AG04450 (cell line): ENCODE data around the gene UBE2J2. TPM values are rescaled to one million over a fixed set of nuclear protein-coding genes. Genes with fewer than 3 reads are reported as not detected.

Experiments
- CTCF ChIA-PET: fragments of 300-600, 350-600 bp; formaldehyde crosslinking; extraction: SDS; loops from one replicate; lab custom pipeline; 2022; ENCODE audit warnings: antibody characterized with exemption, inconsistent platforms; lab: Charles Lee
- POLR2A ChIA-PET: fragments of 350-600 bp; formaldehyde crosslinking; extraction: SDS; loops from one replicate; lab custom pipeline; 2021; ENCODE audit warnings: antibody characterized with exemption, inconsistent platforms; lab: Yijun Ruan, JAX
- DNase-seq: peaks from one replicate; pipeline ENCODE4 v3.0.0-alpha.2; 2011; ENCODE audit warnings: low read depth, low spot score
- H3K27ac ChIP-seq: one replicate; pipeline ENCODE4 v1.5.1; 2012; ENCODE audit warnings: low read depth, low read length, control low read depth
- H3K27me3 ChIP-seq: one replicate; pipeline ENCODE4 v1.6.0; 2012; ENCODE audit warnings: low read length; ENCODE audit not compliant: control insufficient read depth, insufficient read depth
- H3K4me3 ChIP-seq: 2 replicates; pipeline ENCODE4 v1.5.1; 2011; ENCODE audit warnings: mild to moderate bottlenecking, low read depth, low read length, control low read depth
- H3K9me3 ChIP-seq: 2 replicates; pipeline ENCODE4 v1.5.1; 2012; ENCODE audit warnings: low read length; ENCODE audit not compliant: control insufficient read depth, insufficient read depth
- polyA plus RNA-seq: library from polyadenylated mRNA; depleted of rRNA; stranded (reverse); fragments of >200 nt; gene quantifications from 2 replicates; pipeline ENCODE4 v1.2.3, GENCODE V29; 2011
- TF ChIP-seq, protein P1 (sequence below): IDR thresholded peaks from 2 replicates; pipeline ENCODE4 v1.5.1; 2011; ENCODE audit warnings: low read depth, low read length, control low read depth, inconsistent platforms

UBE2J2 gene
- polyA plus RNA-seq, 1 experiment = 31.1 TPM

- POLR2A ChIA-PET = interaction anchor here (0.6 to 1.4 kb wide), 3 partner anchors 12 to 28 kb away, joined by 3 to 6 read pairs (median 3); partner anchors contain the start of gene UBE2J2
- Histone ChIP-seq H3K27ac (no peak overlapping the region), H3K4me3 (no peak overlapping the region), H3K27me3 (no peaks in the 10 kb centered on the region), H3K9me3 (peaks cover 14% of the 10 kb centered on the region; the same call in 1 of the 2 replicates)
- DNase-seq = no peak
- TF ChIP-seq, protein P1, sequence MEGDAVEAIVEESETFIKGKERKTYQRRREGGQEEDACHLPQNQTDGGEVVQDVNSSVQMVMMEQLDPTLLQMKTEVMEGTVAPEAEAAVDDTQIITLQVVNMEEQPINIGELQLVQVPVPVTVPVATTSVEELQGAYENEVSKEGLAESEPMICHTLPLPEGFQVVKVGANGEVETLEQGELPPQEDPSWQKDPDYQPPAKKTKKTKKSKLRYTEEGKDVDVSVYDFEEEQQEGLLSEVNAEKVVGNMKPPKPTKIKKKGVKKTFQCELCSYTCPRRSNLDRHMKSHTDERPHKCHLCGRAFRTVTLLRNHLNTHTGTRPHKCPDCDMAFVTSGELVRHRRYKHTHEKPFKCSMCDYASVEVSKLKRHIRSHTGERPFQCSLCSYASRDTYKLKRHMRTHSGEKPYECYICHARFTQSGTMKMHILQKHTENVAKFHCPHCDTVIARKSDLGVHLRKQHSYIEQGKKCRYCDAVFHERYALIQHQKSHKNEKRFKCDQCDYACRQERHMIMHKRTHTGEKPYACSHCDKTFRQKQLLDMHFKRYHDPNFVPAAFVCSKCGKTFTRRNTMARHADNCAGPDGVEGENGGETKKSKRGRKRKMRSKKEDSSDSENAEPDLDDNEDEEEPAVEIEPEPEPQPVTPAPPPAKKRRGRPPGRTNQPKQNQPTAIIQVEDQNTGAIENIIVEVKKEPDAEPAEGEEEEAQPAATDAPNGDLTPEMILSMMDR = no peak
- CTCF ChIA-PET = interaction anchor here (1.2 kb wide), 1 partner anchor 163 kb away, joined by 3 read pairs; no protein-coding TSS in a partner anchor
Observed at GRCh38 chr1:1285102-1285571, 11.5 kb upstream of the UBE2J2 start.

DNA sequence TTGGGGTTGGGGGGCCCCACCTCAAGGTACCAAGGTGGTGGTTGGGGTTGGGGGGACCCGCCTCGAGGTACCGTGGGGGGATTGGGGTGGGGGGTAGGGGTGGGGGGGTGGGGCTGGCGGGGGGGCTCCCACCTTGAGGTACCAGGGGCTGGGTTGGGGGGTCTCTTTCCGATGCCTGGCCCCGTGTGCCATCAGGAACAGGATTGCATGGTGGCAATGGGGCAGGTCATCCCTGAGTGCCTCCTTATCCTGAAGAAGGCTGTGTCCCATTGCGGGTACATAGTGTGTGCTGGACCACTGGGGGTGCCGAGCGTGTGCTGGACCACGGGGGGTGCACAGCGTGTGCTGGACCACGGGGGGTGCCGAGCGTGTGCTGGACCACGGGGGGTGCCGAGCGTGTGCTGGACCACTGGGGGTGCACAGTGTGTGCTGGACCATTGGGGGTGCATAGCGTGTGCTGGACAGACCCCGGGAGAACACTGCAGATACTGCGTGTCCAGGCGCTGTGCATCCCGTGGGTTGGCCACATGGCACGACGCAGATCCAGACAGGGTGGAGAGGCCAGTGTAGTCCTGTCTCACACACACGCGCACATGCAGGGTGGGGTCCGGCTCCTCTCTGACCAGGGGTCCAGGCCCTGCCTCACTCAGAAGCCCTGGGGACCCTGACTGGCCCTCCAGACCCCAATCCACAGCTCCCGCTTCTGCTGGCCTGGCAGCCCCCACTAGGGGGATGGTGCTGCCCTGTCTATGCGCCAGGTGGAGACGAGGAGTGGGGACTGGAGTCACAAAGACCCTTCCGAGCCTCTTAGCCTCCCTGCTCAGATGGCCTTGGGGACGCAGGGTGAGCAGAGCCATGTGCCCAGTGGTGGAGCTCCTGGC lies 10.8 kb upstream of the UBE2J2 start:
- H3K4me3 ChIP-seq = no peak overlapping the region
- POLR2A ChIA-PET = interaction anchor here (0.6 to 1.4 kb wide), 3 partner anchors 11 to 27 kb away, joined by 3 to 6 read pairs (median 3); partner anchors contain the start of gene UBE2J2
- no peak for DNase-seq
- TF ChIP-seq, protein P1 = no peak
- H3K27me3 ChIP-seq = no peaks in the 10 kb centered on the region
- H3K27ac ChIP-seq = no peak overlapping the region
- CTCF ChIA-PET = interaction anchor here (1.2 kb wide), 1 partner anchor 162 kb away, joined by 3 read pairs; no protein-coding TSS in a partner anchor
- H3K9me3 ChIP-seq = peaks cover 14% of the 10 kb centered on the region; the same call in 1 of the 2 replicates

DNA sequence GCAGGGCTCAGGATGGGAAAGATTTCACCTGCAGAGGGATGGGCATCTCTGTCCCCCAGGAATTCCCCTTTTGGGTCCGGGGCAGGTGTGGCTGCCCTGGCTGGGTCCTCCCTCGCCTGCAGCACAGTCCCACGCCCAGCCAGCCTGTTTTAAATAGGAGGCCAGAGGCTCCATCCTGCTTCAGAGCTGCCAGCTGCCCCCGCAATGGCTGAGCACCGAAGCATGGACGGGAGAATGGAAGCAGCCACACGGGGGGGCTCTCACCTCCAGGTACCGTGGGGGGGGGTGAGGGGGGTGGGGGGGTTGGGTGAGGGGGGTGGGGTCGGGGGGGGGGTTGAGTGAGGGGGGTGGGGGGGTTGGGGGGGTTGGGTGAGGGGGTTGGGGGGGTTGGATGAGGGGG lies 10.2 kb upstream of the UBE2J2 start:
- H3K9me3 ChIP-seq = peaks cover 14% of the 10 kb centered on the region; the same call in 1 of the 2 replicates
- no peak for DNase-seq
- H3K27ac ChIP-seq = no peak overlapping the region
- H3K4me3 ChIP-seq = no peak overlapping the region
- POLR2A ChIA-PET = interaction anchor here (1.4 kb wide), 1 partner anchor 10 kb away, joined by 3 read pairs; the partner anchor contains the start of gene UBE2J2
- TF ChIP-seq, protein P1 = no peak
- H3K27me3 ChIP-seq = no peaks in the 10 kb centered on the region
- CTCF ChIA-PET = interaction anchor here (1.2 kb wide), 1 partner anchor 162 kb away, joined by 3 read pairs; no protein-coding TSS in a partner anchor

DNA sequence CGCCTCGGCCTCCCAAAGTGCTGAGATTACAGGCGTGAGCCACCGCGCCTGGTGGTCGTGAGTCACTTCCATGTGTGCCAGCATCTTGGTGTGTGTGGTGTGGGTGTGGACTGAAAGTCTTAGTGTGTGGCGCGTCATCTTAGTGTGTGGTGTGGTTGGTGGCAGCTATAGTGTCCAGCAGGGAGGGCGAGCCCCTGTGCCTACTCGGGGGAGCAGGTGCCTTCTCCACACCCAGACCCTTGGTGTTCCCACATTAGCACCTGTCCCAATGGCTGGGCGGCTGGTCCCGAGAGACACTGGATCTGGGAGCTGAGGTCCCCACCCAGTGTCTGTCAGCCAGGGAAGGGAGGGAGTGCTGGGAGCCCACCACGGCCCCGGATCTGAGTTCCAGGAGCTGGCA lies 9.3 kb upstream of the UBE2J2 start:
- no peak for DNase-seq
- ChIA-PET POLR2A (interaction anchor here (0.7 kb wide), 1 partner anchor 203 kb away, joined by 5 read pairs; no protein-coding TSS in a partner anchor), CTCF (no interaction called here)
- TF ChIP-seq, protein P1 = no peak
- Histone ChIP-seq H3K9me3 (peaks cover 8% of the 10 kb centered on the region; the same call in 1 of the 2 replicates), H3K27ac (no peak overlapping the region), H3K27me3 (no peaks in the 10 kb centered on the region), H3K4me3 (no peak overlapping the region)
